Activated T-cell treated with anti-CD3 and anti-CD28 coated beads, Interleukin-2, amount 50 U/mL, for 72 hours (primary cell): ENCODE results near the gene ILF3. TPM values are rescaled to one million over a fixed set of nuclear protein-coding genes. Genes with fewer than 3 reads are reported as not detected.

Experiments
- ATAC-seq, 2 donors: fragments of 150-1000 bp; cut with Tn5 transposase; replicated peaks in 1 of 2; 2 replicates each; pipeline ENCODE4 v1.10.0; 2021; ENCODE audit warnings: moderate library complexity in 2 of 2, mild to moderate bottlenecking in 1 of 2
- DNase-seq, 2 donors: peaks; one replicate each; pipeline ENCODE4 v3.0.0; 2021 to 2022; ENCODE audit warnings: mixed read lengths in 1 of 2
- H3K27ac Mint-ChIP-seq: one replicate; pipeline ENCODE4 v1.8.0; 2022; ENCODE audit warnings: mild to moderate bottlenecking, moderate library complexity, mixed read lengths
- H3K27me3 Mint-ChIP-seq: one replicate; pipeline ENCODE4 v1.8.0; 2022; ENCODE audit warnings: low read depth, mixed read lengths
- H3K36me3 Mint-ChIP-seq, 2 donors: one replicate each; pipeline ENCODE4 v1.8.0; 2022; ENCODE audit warnings: mixed read lengths in 2 of 2, mild to moderate bottlenecking in 1 of 2; ENCODE audit not compliant: insufficient read depth in 2 of 2
- H3K4me1 Mint-ChIP-seq: one replicate; pipeline ENCODE4 v1.8.0; 2022; ENCODE audit warnings: low read depth, mixed read lengths
- H3K4me3 Mint-ChIP-seq, 2 donors: one replicate each; pipeline ENCODE4 v1.8.0; 2022; ENCODE audit warnings: mild to moderate bottlenecking in 2 of 2, mixed read lengths in 2 of 2, moderate library complexity in 2 of 2
- H3K9me3 Mint-ChIP-seq, 2 donors: one replicate each; pipeline ENCODE4 v1.8.0; 2022; ENCODE audit warnings: mixed read lengths in 2 of 2
- total RNA-seq, 2 donors: library from RNA; stranded (reverse); gene quantifications; one replicate each; pipeline ENCODE4 v1.2.3, GENCODE V29; 2022

Gene ILF3
- total RNA-seq, 2 donors from 2014 or later: 297 to 311 TPM

DNA sequence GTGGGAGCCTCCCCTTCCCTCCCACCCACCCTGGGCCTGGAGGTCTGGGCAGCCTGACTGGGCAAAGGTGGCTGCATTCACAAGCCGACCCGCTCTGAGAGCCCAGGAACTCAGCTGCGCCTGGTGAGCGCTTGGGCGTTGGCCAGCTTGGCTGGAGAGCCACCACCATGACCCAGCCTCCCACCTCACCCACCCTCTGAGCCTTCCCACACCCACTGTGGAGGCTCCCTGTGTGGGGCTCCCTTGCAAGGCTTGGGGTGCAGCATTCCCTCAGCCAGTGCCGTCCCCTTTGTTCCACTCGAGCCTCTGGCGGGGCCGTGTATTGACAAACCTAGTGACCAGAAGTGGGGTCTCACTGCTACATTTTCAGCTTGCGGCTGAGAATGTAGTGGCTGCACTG is 32.0 kb downstream of the ILF3 start:
- H3K9me3 Mint-ChIP-seq: no peaks in the 10 kb centered on the region
- no peaks in the 10 kb centered on the region for H3K27me3 Mint-ChIP-seq
- no peak overlapping the region for H3K27ac Mint-ChIP-seq
- H3K36me3 Mint-ChIP-seq: peaks cover 6 to 22% of the 10 kb centered on the region in 2 donors
- H3K4me1 Mint-ChIP-seq: no peaks in the 10 kb centered on the region
- no peak overlapping the region for H3K4me3 Mint-ChIP-seq
- no peak for ATAC-seq
- DNase-seq: no peak

- DNase-seq: no peak
- Mint-ChIP-seq H3K4me1 (no peaks in the 10 kb centered on the region), H3K36me3 (peaks cover 4 to 19% of the 10 kb centered on the region in 2 donors), H3K27ac (no peak overlapping the region), H3K4me3 (no peak overlapping the region), H3K27me3 (no peaks in the 10 kb centered on the region), H3K9me3 (no peaks in the 10 kb centered on the region)
- ATAC-seq: no peak
Observed at GRCh38 chr19:10686661-10687517, 32.7 kb downstream of the ILF3 start.

DNA sequence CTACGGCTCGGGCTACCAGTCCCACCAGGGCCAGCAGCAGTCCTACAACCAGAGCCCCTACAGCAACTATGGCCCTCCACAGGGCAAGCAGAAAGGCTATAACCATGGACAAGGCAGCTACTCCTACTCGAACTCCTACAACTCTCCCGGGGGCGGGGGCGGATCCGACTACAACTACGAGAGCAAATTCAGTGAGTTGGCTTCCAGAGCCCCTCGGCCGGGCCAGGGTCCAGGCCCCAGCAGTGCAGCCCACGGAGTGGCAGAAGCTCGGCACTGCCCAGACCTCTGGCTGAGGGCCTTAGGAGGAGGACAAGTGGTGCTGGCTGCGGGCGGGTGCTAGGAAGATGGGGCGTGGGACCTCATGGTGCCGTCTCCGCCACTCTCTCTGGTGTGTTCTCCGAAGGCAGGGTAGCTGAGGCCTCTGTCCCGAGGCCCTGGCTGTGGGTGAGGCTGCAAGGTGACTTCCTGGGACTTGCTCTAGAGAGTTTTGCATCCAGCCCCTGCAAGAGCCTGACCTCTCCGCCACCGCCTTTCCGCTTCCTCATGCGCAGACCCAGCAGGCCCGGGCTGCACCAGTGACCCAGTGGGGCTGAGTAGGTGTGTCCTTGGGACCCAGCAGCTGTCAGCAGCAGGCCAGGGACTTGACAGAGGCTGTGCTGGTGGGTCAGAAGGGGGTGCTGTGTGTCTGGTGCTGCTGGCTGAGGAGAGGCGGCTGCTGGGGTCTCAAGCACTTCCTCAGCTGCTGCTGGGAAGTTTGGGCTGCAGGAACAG is 33.6 kb downstream of the ILF3 start:
- Mint-ChIP-seq H3K27me3 (no peaks in the 10 kb centered on the region), H3K9me3 (no peaks in the 10 kb centered on the region), H3K4me1 (no peaks in the 10 kb centered on the region), H3K36me3 (peaks cover 4 to 19% of the 10 kb centered on the region in 2 donors), H3K27ac (no peak overlapping the region), H3K4me3 (no peak overlapping the region)
- no peak for DNase-seq
- no peak for ATAC-seq

- no peaks in the 10 kb centered on the region for H3K4me1 Mint-ChIP-seq
- ATAC-seq (peak in 1 of 2 donors; percentile 13), DNase-seq (no peak)
- peaks cover 4 to 19% of the 10 kb centered on the region in 2 donors for H3K36me3 Mint-ChIP-seq
- no peaks in the 10 kb centered on the region for H3K9me3 Mint-ChIP-seq
- no peak overlapping the region for H3K4me3 Mint-ChIP-seq
- H3K27me3 Mint-ChIP-seq: no peaks in the 10 kb centered on the region
- peak overlapping the region; percentile 31 for H3K27ac Mint-ChIP-seq
Observed at GRCh38 chr19:10688545-10689280, 34.6 kb downstream of the ILF3 start.

DNA sequence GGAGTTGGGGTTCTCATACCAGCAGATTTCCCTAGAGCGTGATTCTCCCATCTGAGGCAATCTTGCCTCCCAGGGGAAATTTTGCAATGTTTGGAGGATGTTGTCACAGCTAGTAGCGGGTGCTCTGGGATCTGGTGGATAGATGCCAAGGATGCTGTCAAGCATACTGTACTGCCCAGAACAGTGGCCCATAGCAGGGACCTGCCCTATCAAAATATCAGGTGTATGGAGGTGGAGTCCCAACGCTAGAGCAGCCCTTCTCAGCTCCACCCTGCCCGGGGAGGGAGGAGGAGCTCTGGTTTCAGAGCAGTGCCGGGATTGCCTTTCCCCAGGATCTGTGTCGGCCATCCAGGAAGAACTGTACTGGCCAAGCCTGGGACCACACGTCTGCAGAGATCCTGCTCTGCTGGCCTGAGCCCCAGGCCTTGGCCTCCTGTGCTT is 36.2 kb downstream of the ILF3 start:
- H3K4me1 Mint-ChIP-seq: peaks cover 12% of the 10 kb centered on the region
- H3K9me3 Mint-ChIP-seq: no peaks in the 10 kb centered on the region
- H3K36me3 Mint-ChIP-seq: peaks cover 0 to 14% of the 10 kb centered on the region in 2 donors
- H3K4me3 Mint-ChIP-seq: no peak overlapping the region
- peaks cover under 1% of the 10 kb centered on the region for H3K27me3 Mint-ChIP-seq
- DNase-seq (no peak), ATAC-seq (no peak)
- H3K27ac Mint-ChIP-seq: peak overlapping the region; percentile 31

- no peak for ATAC-seq
- DNase-seq: no peak
- Mint-ChIP-seq H3K36me3 (peaks cover 0 to 14% of the 10 kb centered on the region in 2 donors), H3K4me1 (peaks cover 21% of the 10 kb centered on the region), H3K9me3 (no peaks in the 10 kb centered on the region), H3K27ac (no peak overlapping the region), H3K27me3 (peaks cover 10% of the 10 kb centered on the region), H3K4me3 (no peak overlapping the region)
Observed at GRCh38 chr19:10691178-10691881, 37.2 kb downstream of the ILF3 start.

DNA sequence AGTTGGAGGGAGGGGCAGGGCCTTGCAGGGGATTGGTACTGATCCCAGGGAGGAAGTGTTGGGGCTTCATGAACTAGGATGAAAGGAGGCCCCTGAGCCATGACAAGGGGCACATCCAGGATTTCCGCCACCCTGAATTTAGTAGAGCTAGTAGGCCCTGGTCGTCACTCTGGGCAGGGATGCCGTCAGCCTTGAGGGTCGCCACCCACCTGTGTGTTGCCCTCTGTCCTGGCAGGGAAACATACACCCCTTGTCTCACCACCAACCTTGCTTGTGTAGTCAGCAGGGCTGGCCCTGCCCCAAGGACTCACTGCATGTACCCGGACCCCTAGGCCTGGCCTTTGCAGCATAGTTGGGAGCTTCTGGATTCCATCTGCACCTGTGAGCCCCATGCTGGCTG is 37.7 kb downstream of the ILF3 start:
- Mint-ChIP-seq H3K4me1 (peaks cover 27% of the 10 kb centered on the region), H3K4me3 (no peak overlapping the region), H3K27ac (no peak overlapping the region), H3K9me3 (no peaks in the 10 kb centered on the region), H3K27me3 (peaks cover 16% of the 10 kb centered on the region), H3K36me3 (peaks cover 0 to 14% of the 10 kb centered on the region in 2 donors)
- DNase-seq (no peak), ATAC-seq (no peak)

GRCh38 chr19:10692673-10693264 is 38.6 kb downstream of the ILF3 start:
- H3K9me3 Mint-ChIP-seq: no peaks in the 10 kb centered on the region
- peaks cover 29% of the 10 kb centered on the region for H3K4me1 Mint-ChIP-seq
- no peak overlapping the region for H3K27ac Mint-ChIP-seq
- no peak for DNase-seq
- peaks cover 25% of the 10 kb centered on the region for H3K27me3 Mint-ChIP-seq
- H3K4me3 Mint-ChIP-seq: no peak overlapping the region
- peaks cover 0 to 14% of the 10 kb centered on the region in 2 donors for H3K36me3 Mint-ChIP-seq
- no peak for ATAC-seq

DNA sequence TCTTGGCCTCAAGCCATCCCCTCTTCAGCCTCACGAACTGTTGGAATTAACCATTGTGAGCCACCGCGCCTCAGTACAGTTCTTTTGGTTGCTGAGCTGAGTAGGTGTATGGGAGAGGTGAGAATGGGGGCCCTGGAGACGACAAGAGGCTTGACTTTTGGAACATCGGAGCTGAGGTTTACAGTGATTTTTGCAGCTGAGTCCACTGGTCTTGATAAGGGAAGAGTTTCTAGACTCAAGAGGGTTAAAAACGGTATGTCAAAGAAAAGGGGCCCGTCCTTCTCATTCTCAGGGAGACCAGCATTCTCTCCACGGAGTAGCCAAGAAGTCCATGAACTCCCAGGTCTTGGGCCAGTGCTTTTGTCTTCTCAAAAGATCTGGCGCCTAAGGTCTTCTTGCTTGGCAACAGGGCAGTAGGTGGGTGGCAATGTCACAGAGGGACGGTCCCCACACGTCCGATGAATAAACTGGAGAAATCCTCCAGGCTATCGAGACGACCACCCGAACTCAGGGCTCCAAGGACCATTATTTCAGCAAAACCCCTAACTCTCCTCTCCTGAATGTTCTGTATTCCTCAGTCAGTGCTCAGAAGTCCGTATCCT is 40.7 kb downstream of the ILF3 start:
- H3K4me3 Mint-ChIP-seq: peak overlapping the region; percentile 86 to 87
- DNase-seq (no peak), ATAC-seq (no peak)
- H3K27ac Mint-ChIP-seq: no peak overlapping the region
- peaks cover 29% of the 10 kb centered on the region for H3K4me1 Mint-ChIP-seq
- H3K9me3 Mint-ChIP-seq: no peaks in the 10 kb centered on the region
- H3K36me3 Mint-ChIP-seq: peaks cover 0 to 10% of the 10 kb centered on the region in 2 donors
- H3K27me3 Mint-ChIP-seq: peaks cover 25% of the 10 kb centered on the region

- Mint-ChIP-seq H3K9me3 (no peaks in the 10 kb centered on the region), H3K4me3 (peak overlapping the region; percentile 86 to 87), H3K4me1 (peaks cover 30% of the 10 kb centered on the region), H3K27me3 (peaks cover 25% of the 10 kb centered on the region), H3K36me3 (peaks cover 0 to 3% of the 10 kb centered on the region in 2 donors), H3K27ac (peak overlapping the region; percentile 13)
- ATAC-seq (peak; percentile 95 to 97), DNase-seq (peak; percentile 92 to 93)
Observed at GRCh38 chr19:10695401-10696398, 41.6 kb downstream of the ILF3 start.
